GM19395 (cell line): ENCODE results near the gene BAIAP2.

Experiments
- ATAC-seq: cut with Tn5 transposase; IDR thresholded peaks from one replicate; pipeline ENCODE4 v1.9.1; 2021; ENCODE audit warnings: mild to moderate bottlenecking, moderate library complexity; ENCODE audit not compliant: unreplicated experiment

Gene BAIAP2

DNA sequence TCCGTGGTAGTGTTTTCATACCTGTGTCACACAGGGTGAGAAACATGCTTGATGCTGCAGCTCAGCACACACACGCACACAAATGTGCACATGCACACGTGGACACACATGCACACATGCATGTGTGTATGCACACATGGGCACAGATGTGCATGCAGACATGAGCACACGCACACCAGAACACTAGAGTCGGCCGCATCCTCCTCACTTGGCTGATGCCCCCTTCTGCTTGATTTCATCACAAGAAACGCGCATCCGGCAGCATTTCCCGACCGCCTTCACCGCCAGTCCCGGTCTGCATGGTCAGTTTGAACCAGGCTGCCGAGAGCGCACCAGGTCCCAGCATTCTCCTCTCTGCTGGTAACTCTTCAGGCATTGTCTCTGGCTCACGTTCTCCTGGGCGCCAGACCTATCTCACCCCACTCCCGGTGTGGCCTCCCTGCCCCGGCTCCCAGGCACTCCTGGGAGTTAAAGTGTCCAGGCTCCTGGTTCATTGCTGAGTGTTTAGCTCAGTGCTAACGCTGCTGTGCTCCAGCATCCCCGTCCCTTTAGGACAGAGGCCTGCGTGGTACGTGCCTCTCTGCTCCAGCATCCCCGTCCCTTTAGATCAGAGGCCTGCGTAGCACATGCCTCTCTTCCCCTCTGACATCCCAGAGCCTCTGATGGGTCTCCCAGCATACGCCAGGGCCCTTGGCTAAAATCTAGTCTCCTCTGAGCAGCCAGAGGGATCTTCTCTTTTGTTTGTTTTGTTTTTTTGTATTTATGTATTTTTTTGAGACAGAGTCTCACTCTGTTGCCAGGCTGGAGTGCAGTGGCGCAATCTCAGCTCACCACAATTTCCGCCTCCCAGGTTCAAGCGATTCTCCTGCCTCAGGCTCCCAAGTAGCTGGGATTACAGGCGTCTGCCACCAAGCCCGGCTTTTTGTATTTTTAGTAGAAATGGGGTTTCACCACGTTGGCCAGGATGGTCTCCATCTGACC, 16.0 kb downstream of the BAIAP2 start:
- no peak for ATAC-seq

DNA sequence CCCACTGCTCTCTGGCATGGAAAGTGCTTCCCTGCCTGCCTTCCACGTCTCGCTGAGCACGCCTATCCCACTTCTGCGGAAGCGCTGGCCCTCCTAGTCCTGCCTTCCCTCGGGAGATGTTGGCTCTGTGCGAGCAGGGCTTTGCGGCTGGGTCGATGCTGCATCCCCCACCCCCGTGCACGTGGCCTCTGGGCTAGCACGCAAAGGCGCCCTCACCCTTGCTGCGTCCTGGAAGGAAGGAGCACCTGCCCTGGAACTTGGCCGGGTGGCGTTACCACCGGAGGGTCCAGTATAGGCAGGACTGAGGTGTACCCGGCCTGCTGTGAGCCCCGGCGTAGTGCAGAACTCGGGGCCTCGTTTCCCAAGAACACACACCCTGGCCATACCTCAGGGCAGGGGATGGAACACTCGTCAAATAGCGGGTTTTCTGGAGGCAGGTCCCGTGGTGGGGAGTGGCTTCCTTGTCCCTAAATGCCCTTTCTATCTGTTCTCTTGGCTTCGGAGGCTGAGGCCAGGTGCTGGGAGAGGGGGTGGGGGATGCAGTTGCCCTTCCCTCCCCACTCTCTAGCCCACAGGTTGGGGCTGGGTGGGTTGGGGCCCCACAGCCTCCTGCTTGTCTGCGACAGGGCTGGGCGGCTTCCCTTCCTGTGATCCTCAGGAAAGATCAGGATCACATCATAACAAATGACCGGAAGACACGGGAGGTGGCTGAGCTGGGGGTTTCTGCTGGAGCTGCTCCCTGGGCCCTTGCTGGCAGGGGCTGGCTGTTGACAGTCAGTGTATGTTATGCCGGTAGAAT, 17.4 kb downstream of the BAIAP2 start:
- no peak for ATAC-seq

DNA sequence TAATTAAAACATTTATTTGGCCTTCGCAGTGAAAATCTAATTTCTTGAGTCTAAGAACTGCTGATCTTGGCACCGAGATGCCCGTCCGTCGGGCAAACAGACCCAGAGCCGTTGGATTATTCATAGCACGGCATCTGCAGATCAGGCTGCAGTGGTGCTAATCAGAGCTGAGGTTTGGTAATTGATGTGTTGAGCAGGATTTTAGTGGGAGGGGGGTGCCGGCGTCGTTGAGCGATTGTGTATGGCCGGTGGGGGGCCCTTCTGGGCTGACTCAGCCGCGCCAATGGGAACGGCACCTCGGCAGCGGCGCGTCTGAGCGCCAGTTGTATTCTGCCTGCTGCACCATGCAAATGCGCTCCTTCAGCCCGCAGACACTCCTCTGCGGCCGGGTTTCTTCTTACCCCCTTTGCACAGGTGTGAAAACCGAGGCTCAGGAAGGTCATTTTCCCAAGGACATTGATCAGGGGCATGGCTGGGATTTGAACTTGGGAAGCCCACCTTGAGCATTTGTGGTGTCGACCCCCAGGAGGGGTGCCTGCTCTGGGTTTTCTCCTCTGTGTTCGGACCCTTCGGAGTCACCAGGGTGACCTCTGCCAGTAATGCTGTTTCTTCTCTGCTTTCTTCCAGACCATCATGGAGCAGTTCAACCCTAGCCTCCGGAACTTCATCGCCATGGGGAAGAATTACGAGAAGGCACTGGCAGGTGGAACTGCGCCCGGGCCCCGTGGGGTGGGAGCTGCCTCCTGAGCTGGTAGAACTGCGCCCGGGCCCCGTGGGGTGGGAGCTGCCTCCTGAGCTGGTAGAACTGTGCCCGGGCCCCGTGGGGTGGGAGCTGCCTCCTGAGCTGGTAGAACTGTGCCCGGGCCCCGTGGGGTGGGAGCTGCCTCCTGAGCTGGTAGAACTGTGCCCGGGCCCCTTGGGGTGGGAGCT, 18.4 kb downstream of the BAIAP2 start:
- ATAC-seq = no peak

DNA sequence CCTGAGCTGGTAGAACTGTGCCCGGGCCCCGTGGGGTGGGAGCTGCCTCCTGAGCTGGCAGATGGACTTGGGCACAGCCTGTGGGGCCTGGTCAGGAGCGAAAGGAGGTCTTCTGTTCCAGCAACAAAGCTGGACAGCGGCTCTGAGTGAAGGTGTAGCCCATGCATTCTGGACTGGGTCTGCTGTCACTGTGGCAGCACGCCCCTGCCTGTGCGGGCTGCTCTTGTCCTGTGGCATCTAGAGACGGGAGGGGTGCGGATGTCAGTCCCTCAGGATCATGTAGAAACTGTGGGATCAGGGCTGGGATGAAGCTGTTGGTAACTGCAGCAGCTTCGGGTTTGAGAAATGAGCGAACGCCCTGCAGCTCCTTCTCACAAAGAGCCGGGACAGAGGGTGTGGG, 19.4 kb downstream of the BAIAP2 start:
- no peak for ATAC-seq

DNA sequence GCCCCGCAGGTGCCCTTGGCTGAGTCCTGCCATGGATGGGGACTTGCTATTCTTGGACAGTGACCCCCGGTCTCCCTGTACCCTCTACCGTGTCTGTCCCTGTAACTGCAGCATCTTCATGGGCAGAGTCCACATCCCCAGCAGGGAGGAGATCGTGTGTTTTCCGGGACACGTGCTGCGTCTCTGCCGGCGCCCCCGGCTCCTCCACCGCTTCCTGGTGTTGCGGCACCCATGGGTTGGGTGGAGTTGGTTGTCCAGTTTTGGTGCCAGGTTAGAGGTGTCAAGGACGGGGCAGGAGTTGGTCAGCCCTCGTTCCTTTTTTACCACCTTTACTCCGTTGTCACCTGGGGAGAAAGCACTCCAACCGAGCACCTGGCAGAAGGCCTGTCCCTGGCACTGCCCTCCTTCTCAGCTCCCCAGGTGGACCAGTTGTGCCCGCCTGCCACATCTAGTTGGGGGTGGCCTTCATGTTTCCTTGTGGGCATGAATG, 20.0 kb downstream of the BAIAP2 start:
- ATAC-seq = no peak

DNA sequence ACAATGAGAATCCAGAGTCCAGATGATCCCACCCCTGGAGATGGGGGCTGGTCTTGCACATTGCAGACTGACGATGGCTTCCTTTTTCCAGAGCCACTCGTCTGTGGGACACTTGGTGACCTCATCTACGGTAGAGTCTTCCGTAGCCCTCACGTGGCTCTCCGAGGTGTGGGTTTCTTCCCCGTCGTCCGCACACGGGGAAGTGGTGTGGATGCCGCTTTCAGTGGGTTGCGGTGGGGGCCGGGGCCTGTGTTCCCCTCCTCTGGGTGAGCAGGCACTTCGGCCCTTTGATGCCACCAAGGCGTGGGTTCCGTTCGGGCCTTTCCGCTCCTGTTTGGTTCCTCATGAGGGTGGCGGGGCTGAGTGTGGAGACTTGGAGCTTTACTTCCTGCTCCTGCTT, 21.4 kb downstream of the BAIAP2 start:
- no peak for ATAC-seq

DNA sequence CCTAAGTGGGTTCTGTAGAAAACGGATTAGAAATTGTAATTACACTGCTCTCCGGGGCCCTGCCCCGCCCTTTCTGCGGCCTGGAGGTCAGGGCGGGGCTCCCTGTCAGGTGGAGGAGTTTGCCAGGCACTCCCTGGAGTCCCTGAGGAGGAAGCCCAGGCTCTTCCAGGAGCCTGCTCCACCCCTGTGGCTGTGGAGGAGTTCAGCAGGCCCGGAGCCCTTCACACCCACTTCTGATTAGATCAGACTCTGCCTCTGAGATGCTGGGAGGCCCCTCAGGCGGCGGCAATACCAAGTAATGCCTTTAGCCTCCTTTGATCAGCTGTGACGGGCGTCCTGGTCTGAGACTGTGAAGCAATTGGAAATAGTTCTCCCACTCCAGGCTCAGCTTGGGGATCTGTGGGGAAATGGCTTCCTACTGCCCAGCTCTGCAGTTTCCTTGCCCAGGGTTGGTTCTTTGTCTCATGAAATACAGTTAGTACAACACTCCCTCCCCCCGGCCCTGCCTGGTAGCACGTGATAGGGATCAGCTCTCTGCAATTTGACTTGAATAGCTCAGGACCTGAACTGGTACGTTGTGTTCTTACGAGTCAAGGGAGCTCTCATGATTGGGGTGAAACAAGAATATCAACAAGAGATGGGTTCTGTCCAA, 22.3 kb downstream of the BAIAP2 start:
- ATAC-seq = no peak

DNA sequence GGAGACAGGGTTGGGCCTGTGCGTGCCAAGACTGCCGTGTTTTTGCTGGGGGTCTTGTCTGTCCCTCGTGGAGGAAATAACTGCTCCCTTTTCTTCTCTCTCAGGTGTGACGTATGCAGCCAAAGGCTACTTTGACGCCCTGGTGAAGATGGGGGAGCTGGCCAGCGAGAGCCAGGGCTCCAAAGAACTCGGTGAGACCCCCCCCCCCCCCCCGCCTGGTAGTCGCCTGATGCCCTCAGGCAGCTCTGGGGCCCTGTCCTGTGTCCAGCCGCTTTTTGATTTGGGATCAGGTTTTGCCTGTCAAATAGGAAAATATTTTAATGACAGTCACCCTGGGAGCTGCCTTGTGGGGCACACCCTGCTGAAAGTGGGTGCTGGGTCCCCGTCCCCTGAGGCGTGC, 22.8 kb downstream of the BAIAP2 start:
- no peak for ATAC-seq

DNA sequence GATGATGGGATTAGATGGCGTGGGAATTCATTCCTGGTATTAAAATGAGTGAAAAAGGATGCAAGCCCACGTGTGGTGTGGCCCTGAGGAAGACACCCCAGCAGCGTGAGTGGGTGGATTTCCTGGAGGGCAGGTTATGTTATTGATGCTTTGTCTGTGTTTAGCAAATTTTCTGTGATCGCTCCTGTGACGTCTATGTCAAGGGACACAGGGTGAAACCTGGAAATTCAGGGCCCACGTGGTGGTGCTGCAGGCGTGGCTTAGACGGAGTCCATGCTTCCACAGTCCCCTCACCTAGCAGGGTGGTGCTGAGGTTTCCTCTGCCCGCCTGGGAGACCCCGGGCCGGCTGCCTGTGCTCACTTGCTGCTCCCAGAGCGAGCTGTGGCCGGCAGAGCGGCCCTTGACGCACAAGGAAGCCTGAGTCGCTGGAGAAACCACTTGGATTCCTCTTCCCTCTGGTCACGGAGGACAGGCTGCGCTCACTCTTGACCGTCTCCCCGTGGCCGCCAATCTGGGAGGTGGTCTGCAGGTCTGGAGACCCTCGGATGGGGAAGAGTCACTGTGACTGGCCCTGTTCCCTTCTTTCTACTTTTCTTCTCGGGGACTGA, 23.4 kb downstream of the BAIAP2 start:
- ATAC-seq = no peak

DNA sequence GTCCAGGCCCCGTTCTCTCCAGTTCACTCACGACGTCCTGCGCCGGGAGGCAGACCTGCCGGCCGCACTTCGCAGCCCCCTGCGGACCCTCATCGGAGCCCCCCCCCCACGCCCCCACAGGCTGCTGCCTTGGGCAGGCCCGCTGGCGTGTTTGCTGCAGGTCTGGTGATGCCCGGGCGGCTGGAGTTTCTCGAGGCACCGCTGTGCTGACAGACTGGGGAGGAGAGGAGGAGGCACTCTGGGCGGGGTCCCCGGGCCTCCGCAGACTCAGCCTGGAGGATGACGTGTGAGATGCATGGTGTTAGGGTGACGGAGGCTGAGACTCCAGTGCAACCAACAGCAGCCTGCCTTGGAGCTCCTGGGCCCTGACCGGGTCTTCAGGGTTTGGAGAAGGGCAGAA, 24.1 kb downstream of the BAIAP2 start:
- no peak for ATAC-seq

DNA sequence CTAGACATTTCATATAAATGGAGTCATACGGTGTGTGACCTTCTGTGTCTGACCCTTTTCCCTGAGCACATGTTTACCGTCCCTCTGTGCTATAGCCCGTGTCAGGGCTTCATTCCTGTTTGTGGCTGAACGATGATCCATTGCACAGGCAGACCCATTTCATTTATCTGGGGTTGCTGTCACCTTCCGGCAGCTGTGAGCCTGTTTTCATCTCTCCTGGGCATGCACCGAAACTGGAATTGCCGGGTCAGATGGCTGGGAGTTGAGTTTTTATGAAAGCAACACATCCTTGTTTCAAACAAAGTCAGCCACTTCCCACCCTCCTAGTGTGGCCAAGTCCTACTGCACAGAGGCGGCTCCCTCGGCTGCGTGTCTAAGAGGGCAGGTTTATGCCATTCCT, 25.5 kb downstream of the BAIAP2 start:
- no peak for ATAC-seq

DNA sequence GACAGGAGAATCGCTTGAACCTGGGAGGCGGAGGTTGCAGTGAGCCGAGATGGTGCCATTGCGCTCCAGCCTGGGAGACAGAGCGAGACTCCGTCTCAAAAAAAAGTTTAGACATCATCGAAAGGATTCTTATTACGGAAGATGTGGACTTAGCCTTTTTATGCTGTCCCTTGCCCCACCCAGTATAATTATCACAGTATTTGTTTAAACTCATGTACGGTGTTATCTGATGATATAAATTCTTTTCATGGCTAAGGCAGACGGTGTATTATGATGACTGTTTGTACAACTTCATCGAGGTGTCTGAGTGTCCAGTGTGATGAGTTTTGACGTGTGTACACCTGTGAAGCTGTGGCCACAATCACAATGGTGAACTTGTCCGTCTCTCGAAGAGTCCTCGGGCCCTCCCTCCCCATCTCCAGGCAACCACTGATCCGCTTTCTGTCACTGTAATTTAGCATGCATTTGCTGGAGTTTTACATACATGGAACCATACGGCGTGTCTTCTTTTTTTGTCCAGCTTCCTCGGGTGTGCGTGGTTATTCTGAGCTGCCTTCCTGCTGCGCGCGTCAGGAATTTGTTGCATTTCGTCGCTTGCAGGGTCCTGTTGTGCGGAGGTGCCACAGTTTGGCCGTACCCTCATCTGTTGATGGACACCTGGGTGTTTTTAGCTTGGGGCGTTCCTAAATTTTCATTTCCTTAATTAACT, 26.2 kb downstream of the BAIAP2 start:
- no peak for ATAC-seq

DNA sequence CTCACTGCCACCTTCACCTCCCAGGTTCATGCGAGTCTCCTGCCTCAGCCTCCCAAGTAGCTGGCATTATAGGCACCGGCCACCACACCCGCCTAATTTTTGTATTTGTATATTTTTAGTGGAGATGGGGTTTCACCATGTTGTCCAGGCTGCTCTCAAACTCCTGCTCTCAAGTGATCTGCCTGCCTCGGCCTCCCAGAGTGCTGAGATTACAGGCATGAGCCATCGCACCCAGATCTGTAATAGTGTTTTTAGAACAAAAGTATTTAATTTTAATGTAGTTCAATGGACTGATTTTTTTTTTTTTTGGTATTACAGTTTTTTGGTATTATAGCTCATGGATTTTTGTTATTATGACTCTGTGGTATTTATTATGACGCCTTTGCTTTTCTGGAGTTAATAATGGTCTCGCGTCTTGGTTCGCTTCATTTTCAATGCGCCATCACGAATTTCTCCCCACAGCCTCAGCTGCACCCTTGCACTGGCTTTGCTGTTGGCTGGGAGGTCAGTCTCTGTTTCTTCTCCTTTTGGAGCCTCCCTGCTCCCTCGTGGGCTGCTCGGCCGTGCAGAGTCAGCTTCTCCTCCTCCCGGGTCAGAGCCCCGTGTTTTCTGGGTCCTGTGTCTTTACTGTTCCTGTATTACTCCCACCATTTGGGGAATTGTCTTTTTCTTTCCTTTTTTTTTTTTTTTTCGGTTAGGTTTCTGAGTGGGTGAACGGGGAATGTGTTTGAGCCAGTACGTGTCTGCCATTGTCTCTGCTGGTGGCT, 27.2 kb downstream of the BAIAP2 start:
- no peak for ATAC-seq

DNA sequence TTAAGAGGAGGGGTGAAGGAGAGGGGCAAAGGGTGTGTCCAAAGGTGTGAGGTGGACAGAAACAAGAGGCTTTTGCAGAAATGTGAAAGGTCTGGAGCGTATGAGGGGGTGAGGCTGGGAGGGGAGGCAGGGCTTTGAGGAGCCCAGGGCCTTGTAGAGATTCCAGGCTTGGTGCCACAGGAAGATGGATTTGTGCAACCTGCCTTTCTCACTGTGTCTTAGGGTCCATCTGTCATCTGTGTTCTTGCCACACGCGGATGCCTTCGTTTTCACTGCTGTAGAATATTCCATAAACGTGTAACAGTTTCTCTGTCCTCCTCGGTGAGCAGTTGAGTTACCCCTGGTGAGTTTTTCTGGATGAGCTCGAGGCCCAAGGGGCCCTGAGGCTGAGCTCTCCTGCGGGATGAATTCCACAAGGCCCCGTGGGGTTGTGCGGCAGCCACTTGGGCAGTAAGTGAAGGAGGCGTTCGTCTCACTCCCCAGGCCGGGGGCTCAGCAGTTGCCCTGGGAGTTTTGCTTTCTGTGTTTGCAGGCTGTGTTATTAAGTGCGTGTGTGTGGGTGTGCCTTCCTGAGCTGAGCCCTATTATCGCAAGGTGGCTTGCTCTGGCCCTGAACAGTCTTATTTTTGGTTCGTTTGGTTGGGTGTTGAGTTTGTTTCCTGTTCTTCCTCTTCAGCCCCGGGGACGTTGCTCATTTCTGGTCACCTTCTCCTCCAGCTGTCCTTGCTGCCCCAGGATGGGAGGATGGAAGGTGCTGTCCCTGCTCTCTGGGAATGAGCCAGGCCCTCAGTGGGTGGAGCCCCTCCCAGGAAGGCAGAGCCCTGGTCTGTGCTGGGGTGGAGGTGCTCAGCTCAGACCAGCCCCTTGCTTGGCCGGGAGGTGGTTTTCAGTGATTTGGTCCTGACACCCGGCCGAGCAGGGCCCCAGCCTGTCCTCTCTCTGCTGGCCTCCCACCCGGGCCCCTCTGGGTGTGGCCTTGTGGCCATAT, 28.4 kb downstream of the BAIAP2 start:
- ATAC-seq = no peak

DNA sequence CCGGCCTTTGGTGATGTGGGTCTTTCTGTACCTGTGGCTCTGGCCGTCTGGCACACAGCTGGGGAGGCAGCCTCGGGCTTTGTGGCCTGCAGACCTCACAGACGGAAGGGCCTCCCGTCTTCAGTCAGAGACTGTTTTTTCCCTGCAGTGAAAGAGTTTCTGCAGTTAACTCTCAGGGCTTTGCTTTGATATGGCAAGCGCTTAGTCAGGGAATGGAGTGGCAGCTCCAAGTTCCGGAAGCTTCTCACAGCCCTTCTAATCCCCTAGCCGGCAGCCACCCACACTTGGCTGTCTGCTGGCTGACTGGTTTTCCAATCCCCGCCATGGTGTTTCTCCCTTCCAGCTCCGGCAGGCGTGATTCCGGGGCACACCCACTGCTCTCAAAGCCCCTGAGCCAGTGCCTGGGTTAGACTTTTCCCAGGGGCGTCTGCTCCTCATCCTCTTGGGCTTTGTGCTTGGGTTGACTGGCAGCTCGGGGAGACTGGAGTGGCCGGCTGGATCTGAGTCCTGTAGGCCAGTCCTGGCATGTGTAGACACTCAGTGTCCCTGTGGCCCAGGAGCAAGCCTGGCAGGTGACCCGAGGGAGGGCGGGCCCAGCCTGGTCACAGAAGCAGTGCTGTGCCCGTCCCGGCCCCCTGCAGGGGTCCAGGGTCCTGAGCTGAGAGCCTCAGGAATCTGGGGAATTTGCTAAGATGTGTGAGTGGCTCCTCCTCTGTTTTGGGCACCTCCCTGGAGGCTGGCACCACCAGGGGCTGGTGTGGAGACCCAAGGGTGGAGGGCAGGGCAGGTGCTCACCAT, 29.9 kb downstream of the BAIAP2 start:
- ATAC-seq = no peak

DNA sequence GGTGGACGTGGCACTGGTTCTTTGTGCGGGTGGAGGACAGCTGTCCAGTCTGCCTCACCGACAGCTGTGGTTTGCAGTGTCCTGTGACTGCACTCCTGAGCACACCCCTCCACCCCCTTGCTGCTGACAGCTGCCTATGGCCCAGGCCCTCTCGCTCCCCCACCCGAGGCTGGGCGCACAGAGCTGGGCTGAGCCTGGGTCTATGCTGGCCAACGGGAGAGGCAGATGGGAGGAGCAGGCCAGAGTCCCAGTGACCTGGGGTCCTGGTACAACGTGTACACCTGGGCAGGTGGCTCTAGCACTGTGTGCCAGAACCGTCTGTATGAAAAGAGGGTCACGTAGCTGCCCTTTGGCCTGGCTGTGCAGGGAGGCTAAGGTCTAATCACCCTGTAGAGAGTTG, 30.5 kb downstream of the BAIAP2 start:
- ATAC-seq = no peak
